ENCODE results near the gene MAP2K5. TPM values are rescaled to one million over a fixed set of nuclear protein-coding genes. Genes with fewer than 3 reads are reported as not detected.

MAP2K5 gene
- total RNA-seq, 2 experiments from 2014 or later, result 17.0 to 20.8 TPM

DNA sequence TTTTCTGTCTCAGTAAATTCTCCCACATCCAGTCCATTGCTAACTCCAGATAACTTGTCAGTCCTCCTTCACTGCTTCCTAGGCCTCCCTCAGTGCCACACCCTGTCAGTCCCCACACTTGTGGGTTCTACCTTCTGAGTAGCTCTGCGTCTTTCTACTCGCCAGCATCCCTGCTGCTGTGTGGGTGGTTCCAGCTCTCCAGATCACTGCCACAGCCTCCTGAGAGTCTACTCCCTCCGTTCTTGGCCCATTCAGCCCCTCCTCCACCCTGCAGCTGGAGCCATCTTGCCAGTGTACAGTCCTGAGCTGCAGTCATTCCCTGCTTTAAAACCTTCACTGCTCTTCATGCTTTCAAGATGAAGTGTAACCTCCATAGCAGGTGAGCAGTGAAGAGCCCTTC, 45.3 kb downstream of the MAP2K5 start:
- no peaks in the 10 kb centered on the region for H3K4me1 Mint-ChIP-seq
- no peaks in the 10 kb centered on the region for H3K9me3 Mint-ChIP-seq
- H3K36me3 Mint-ChIP-seq, result peaks cover 10% of the 10 kb centered on the region
- no peak for DNase-seq
- no peaks in the 10 kb centered on the region for H3K27me3 Mint-ChIP-seq
- no peak overlapping the region for H3K27ac Mint-ChIP-seq
- no peak overlapping the region for H3K4me3 Mint-ChIP-seq

DNA sequence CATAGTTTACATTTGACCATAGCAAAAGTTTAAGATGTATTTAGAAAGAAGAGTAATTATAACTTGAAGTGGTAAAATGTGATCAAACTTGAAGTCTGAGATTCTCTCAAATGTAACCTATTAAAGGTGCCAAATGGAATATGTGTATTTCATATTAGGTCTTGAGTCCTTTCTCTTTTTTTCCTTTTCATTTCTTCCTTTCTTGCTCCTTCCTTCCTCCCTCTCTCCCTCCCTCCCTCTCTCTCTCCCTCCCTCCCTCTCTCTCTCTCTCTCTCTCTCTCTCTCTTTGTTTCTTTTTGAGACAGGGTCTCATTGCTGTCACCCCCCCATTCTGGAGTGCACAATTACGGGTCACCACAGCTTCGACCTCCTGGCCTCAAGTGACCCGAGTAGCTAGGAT, 47.7 kb downstream of the MAP2K5 start:
- no peaks in the 10 kb centered on the region for H3K4me1 Mint-ChIP-seq
- H3K9me3 Mint-ChIP-seq, result no peaks in the 10 kb centered on the region
- H3K36me3 Mint-ChIP-seq, result peaks cover 12% of the 10 kb centered on the region
- no peak for DNase-seq
- H3K27ac Mint-ChIP-seq, result no peak overlapping the region
- no peaks in the 10 kb centered on the region for H3K27me3 Mint-ChIP-seq
- no peak overlapping the region for H3K4me3 Mint-ChIP-seq

DNA sequence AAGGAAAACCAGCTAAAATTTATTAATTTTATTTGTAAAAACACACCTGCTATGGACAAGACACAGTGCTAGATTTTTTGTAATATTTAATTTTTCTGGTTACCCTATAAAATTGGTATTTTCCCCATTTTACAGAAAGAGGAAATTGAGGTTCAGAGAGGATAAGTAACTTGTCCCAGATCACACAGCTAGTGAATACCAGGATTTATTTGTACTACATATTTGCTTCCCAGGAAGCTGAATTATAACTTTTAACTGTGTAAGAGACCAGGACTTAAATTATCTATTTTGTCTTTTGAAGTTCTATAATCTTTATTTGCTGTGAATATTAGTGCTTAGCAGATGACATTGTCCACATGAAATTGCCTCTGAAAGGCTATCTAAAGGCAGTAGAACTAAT, 49.7 kb downstream of the MAP2K5 start:
- Mint-ChIP-seq H3K27ac (no peak overlapping the region), H3K36me3 (peaks cover 12% of the 10 kb centered on the region), H3K27me3 (no peaks in the 10 kb centered on the region), H3K9me3 (no peaks in the 10 kb centered on the region), H3K4me1 (no peaks in the 10 kb centered on the region), H3K4me3 (no peak overlapping the region)
- DNase-seq, result no peak

DNA sequence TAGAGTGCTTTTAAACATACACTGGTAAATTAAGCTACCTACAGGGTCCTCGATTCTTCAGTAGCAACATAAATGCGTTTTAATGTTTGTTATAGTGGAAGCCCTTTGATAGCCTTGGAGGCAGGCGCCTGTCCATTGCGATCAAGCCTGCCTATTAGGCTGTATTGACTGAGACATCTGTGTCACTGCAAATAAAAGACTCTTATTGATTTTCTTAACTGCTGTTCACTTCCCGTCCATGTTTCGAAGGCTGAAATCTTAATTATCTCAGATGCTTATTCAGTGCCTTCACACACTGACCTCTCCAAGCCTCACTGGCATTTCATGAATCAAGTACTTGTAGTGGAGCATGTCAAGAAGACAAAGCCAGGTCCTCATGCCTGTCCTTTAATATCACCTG, 51.1 kb downstream of the MAP2K5 start:
- H3K9me3 Mint-ChIP-seq, result no peaks in the 10 kb centered on the region
- peaks cover 9% of the 10 kb centered on the region for H3K36me3 Mint-ChIP-seq
- no peak for DNase-seq
- no peaks in the 10 kb centered on the region for H3K27me3 Mint-ChIP-seq
- no peaks in the 10 kb centered on the region for H3K4me1 Mint-ChIP-seq
- H3K4me3 Mint-ChIP-seq, result no peak overlapping the region
- no peak overlapping the region for H3K27ac Mint-ChIP-seq

DNA sequence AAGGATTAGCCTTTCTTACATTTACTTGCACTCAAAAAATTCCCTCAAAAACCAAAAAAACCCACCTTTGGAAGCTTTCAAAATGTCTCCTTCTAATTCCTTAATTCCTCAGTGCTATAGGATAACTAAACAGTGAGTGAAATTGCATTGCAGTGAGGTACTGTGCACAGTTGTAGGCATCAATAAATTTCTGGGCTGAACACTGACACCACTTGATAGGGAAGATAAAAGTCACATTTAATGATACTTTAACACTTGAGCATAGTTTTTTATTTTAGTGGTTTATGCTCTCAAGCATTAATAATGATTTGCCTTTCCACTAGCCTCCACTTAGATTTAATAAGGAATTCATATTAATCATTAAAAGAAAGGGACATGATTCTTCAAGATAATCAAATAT, 52.3 kb downstream of the MAP2K5 start:
- no peak for DNase-seq
- Mint-ChIP-seq H3K27ac (no peak overlapping the region), H3K4me3 (no peak overlapping the region), H3K27me3 (no peaks in the 10 kb centered on the region), H3K9me3 (no peaks in the 10 kb centered on the region), H3K4me1 (no peaks in the 10 kb centered on the region), H3K36me3 (peaks cover 9% of the 10 kb centered on the region)

DNA sequence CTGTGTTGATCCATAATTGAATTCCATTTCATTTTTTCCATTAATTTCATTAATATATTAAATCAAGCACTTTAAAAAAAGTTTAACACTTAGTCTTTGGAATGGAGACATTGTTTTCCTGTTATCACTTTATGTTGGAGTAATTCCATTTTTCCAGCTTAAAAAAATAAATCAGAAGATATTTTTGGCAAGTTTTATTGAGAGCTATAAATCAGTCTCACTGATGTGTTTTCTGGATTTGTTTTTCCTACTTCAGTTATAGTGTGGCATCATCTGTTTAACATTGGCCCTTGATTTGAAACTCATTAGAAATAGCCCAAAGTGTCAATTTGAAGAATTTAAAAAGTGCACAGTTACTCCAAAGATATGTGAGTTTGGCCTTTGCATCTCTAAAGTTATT, 53.1 kb downstream of the MAP2K5 start:
- H3K27me3 Mint-ChIP-seq, result no peaks in the 10 kb centered on the region
- no peak overlapping the region for H3K4me3 Mint-ChIP-seq
- DNase-seq, result no peak
- H3K36me3 Mint-ChIP-seq, result peaks cover 12% of the 10 kb centered on the region
- no peaks in the 10 kb centered on the region for H3K9me3 Mint-ChIP-seq
- H3K4me1 Mint-ChIP-seq, result no peaks in the 10 kb centered on the region
- H3K27ac Mint-ChIP-seq, result no peak overlapping the region

DNA sequence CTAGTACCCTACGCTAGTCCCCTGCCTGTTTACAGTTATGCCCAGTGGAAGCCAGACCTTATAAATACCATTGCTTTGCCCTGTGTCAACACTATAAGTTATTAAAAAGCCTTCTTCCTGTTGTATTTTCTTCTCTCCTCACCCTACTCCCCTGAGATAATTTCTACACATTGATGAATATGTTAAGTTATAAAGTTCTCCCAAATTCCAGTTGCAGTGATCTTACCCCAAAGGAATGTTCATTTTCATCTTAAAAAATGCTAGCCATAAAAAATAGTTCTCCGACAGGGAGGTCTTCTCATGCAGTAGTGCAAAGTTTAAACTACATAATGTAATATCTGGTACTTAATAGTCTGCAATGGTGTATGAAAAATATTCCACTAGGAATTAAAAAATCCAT, 58.6 kb downstream of the MAP2K5 start:
- no peaks in the 10 kb centered on the region for H3K4me1 Mint-ChIP-seq
- H3K27me3 Mint-ChIP-seq, result no peaks in the 10 kb centered on the region
- H3K36me3 Mint-ChIP-seq, result peaks cover 8% of the 10 kb centered on the region
- H3K4me3 Mint-ChIP-seq, result no peak overlapping the region
- DNase-seq, result no peak
- H3K27ac Mint-ChIP-seq, result no peak overlapping the region
- H3K9me3 Mint-ChIP-seq, result no peaks in the 10 kb centered on the region

DNA sequence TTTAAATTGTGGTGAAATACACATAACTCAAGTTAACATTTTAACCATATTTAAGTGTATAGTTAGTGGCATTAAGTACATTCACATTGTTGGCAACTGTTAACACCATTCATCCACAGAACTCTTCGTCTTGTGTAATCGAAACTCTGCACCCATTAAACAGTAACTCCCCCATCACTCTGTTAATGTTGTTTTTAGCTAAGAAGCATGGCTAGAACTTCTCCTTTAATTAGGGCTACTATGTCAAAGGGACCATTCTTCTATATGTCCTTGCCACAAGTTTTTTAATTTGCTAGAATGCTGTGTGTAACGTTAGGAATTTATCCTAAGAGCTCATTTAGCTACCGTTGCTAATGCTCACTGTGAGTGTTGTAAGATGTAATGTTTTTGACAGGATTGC, 60.6 kb downstream of the MAP2K5 start:
- no peaks in the 10 kb centered on the region for H3K9me3 Mint-ChIP-seq
- no peaks in the 10 kb centered on the region for H3K4me1 Mint-ChIP-seq
- H3K27me3 Mint-ChIP-seq, result no peaks in the 10 kb centered on the region
- H3K27ac Mint-ChIP-seq, result no peak overlapping the region
- H3K4me3 Mint-ChIP-seq, result no peak overlapping the region
- no peak for DNase-seq
- peaks cover 9% of the 10 kb centered on the region for H3K36me3 Mint-ChIP-seq

DNA sequence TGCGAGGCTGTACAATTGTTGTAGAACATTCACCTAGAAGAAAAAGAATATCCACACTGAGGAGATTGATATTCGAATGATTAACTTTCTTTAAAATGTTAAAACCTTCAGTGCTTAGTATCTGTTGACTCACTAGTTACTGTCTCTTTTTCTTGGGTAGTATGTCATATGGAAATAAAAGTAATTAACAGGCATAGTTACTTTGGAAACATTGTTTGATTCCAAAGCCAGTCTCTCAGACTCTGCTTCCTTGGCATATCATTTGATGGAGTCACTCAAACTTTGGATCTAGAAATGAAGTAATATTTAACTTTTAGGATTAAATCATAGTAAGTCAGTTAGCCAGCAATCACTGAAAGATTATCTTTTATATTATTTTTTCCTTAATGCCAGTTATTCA, 63.4 kb downstream of the MAP2K5 start:
- no peaks in the 10 kb centered on the region for H3K9me3 Mint-ChIP-seq

DNA sequence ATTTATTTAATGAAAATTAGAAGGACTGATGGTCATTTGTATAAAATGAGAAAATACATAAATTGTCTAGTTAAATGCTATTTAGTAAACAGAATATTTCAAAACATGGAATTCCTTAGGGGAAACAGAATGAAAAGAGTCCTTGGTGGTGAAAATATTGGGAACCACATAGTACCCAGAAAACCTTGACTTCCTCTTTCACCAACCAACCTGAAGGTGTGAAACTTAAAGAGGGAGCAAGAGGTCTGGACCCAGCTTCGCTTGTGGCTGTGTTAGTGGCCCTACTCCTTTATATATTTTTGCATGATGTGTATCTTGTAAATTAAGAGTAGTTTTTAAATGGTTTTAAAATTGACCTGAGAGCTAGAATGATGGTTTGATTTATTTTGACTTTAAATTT, 64.2 kb downstream of the MAP2K5 start:
- H3K36me3 Mint-ChIP-seq, result peaks cover 1% of the 10 kb centered on the region
- no peaks in the 10 kb centered on the region for H3K9me3 Mint-ChIP-seq
- DNase-seq, result no peak
- no peaks in the 10 kb centered on the region for H3K27me3 Mint-ChIP-seq
- H3K4me1 Mint-ChIP-seq, result no peaks in the 10 kb centered on the region
- no peak overlapping the region for H3K27ac Mint-ChIP-seq
- no peak overlapping the region for H3K4me3 Mint-ChIP-seq

More for the DNA sequence above, 63.4 kb downstream of the MAP2K5 start:
- H3K36me3 Mint-ChIP-seq, result peaks cover 1% of the 10 kb centered on the region
- no peaks in the 10 kb centered on the region for H3K27me3 Mint-ChIP-seq
- no peak for DNase-seq
- H3K4me3 Mint-ChIP-seq, result no peak overlapping the region
- H3K4me1 Mint-ChIP-seq, result no peaks in the 10 kb centered on the region
- no peak overlapping the region for H3K27ac Mint-ChIP-seq

DNA sequence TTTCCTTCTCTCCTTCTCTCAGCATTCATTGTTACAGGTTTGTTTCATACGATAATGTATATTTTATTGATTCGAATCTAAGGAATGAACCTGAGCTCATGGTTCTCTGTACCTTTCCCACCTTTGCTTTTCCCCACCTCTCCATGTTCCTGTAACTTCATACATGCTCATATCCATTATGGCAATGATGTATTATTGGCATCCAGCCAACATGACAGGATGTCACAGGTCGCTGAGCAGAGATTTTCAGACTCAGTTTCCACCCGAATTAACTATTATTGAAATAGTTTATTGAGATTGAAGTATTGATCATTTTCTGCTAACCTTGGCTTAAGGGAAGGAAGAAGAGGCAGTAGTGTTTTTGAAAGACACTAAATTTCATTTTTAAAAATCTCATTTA, 64.8 kb downstream of the MAP2K5 start:
- Mint-ChIP-seq H3K27me3 (no peaks in the 10 kb centered on the region), H3K9me3 (no peaks in the 10 kb centered on the region)

DNA sequence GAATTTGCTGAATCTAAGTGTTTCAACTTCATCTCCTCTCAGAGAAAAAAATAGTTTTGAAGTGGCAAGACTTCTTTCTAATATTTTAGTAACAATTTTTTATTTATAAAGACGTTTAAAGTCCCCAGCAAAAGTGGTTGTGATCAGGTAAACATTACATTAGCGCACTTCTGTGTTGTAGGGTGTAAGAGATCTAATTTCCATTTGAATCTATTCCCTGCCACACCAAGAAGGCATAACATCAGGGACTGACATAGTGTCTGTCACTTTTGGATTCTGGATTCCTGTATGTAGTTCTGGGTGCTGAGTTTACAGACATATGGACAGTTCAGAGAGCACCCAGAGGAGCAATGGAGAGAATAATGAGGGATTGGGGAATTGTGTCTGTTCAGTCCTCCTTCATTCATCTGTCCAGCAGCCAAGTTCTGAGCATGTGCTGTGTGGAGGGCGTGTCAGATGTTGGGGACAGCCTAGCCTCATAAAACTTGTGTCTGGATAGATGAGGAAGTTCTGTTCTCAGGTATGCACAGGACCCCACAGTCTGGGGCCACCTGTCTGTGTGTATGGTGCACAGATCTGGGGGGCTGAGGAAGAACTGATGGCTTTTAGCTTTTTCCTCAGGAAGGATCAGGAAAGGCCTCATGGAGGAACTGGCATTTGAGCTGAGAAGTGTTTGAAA, 65.6 kb downstream of the MAP2K5 start:
- Mint-ChIP-seq H3K27ac (no peak overlapping the region), H3K27me3 (no peaks in the 10 kb centered on the region), H3K4me1 (no peaks in the 10 kb centered on the region), H3K36me3 (peaks cover 1% of the 10 kb centered on the region), H3K9me3 (no peaks in the 10 kb centered on the region), H3K4me3 (no peak overlapping the region)
- no peak for DNase-seq

More for the DNA sequence above, 64.8 kb downstream of the MAP2K5 start:
- no peaks in the 10 kb centered on the region for H3K4me1 Mint-ChIP-seq
- no peak overlapping the region for H3K27ac Mint-ChIP-seq
- DNase-seq, result no peak
- H3K36me3 Mint-ChIP-seq, result peaks cover 1% of the 10 kb centered on the region
- no peak overlapping the region for H3K4me3 Mint-ChIP-seq

DNA sequence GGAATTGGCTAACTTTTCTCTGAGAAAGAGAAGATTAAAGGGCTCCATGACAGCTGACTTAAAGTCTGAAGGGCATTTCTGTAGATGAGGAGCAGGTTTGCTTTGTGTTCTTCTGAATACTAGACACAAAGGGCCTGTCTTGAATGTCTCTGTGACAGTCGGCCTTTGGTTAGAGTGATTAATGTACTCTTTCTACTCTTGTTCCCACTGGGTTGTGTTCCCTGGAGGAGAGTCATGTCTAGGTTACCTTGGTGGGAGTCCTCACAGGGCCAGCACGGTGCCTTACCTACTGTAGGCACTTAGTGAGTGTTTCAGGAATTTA, 66.1 kb downstream of the MAP2K5 start:
- H3K27me3 Mint-ChIP-seq, result no peaks in the 10 kb centered on the region
- H3K4me3 Mint-ChIP-seq, result no peak overlapping the region
- H3K4me1 Mint-ChIP-seq, result no peaks in the 10 kb centered on the region
- no peaks in the 10 kb centered on the region for H3K9me3 Mint-ChIP-seq
- H3K27ac Mint-ChIP-seq, result no peak overlapping the region
- no peak for DNase-seq
- peaks cover 1% of the 10 kb centered on the region for H3K36me3 Mint-ChIP-seq

DNA sequence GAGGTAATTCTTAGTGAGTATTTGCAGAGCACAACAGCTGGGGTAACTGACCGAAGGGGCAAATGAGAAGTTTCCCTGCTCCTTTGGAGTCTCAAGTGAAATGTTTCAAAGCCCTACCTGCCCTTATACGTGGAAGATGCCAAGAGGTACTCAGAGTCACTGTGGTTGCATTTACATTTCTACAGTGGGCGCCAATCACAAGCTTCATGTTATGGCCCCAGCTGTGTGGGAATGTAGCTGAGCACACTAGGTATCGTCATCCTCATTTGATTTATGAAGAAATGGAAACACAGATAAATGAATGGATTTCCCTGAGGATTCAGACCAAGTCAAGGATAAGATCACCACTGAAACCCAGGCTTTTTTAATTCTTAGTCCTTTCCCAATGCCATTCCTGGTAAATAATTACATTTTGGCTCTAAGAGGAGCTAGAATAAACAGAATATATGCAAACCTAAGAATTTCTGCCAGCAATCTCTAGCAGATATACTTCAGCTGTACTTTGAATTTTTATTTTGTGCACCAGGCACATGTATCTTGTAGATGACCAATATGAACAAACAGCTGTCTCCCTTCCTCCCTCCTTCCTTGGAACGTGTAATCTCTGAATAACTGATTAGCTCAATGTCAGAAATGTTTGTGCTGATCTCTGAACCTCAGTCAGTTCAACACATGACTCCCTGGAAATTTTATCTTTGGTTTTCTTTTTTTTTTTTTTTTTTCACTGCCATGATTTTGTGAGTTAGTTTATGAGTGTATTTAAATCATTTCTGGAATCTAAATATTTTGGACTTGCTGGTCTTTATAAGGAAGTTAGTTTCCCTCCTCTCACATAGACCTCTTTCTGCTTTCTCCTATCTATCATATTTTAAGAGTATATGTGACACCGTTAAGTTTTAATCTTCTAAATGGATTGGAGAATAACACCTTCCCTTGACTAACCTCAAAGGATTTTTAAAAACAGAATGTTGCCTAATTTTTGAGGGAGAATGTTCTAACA, 69.2 kb downstream of the MAP2K5 start:
- H3K4me1 Mint-ChIP-seq, result no peaks in the 10 kb centered on the region
- no peak overlapping the region for H3K4me3 Mint-ChIP-seq
- H3K27me3 Mint-ChIP-seq, result no peaks in the 10 kb centered on the region
- no peak overlapping the region for H3K27ac Mint-ChIP-seq
- peaks cover 1% of the 10 kb centered on the region for H3K36me3 Mint-ChIP-seq
- no peaks in the 10 kb centered on the region for H3K9me3 Mint-ChIP-seq
- DNase-seq, result no peak

DNA sequence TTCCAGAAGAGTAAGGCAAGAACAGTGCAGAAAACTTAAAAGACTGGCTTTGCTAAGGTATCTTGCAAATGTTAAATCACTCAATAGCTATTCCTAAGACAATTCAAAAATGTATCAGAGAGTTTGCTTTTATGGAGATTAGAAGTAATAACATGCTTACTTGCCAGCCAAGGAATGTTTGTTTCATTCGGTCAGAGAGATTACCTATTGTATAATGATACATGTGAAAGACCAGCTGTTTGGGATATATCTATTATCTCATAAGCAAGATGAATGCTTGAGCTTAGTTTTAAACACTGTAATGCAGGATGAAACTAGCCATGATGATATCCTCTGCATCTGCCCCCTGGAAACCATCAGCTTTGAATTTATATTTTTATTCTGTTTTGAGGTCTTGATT, 70.7 kb downstream of the MAP2K5 start:
- DNase-seq, result no peak
- Mint-ChIP-seq H3K9me3 (no peaks in the 10 kb centered on the region), H3K27ac (no peak overlapping the region), H3K27me3 (no peaks in the 10 kb centered on the region), H3K4me3 (no peak overlapping the region), H3K4me1 (no peaks in the 10 kb centered on the region), H3K36me3 (no peaks in the 10 kb centered on the region)

DNA sequence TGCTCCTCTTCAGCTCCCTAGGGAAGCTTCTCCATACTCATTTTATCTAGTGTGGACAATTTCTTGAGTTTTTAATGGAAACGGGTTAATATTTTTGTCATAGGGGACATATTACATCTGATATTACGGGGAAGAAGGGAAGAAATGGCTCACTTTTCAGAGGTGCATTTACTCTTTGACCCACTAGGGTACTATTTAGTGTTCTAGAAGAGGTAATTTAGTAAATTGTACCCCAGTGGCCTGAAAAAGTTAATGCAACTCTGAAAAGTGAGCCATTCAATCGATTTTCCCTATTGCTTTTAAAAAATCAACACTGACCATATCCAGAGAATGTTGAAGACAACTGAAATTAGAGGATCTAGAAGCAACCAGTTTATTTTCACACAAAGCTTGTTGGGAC, 71.2 kb downstream of the MAP2K5 start:
- no peak overlapping the region for H3K27ac Mint-ChIP-seq
- no peaks in the 10 kb centered on the region for H3K4me1 Mint-ChIP-seq
- H3K4me3 Mint-ChIP-seq, result no peak overlapping the region
- DNase-seq, result no peak
- no peaks in the 10 kb centered on the region for H3K9me3 Mint-ChIP-seq
- H3K27me3 Mint-ChIP-seq, result no peaks in the 10 kb centered on the region
- H3K36me3 Mint-ChIP-seq, result peaks cover 2% of the 10 kb centered on the region

All from activated naive CD8-positive, alpha-beta T cell treated with anti-CD3 and anti-CD28 coated beads for 36 hours (primary cell).